B cell (primary cell): ENCODE data around the gene PRKCQ. TPM values are rescaled to one million over a fixed set of nuclear protein-coding genes. Genes with fewer than 3 reads are reported as not detected.

Experiments
- ATAC-seq: fragments of 200-7000 bp; cut with Tn5 transposase; one replicate; pipeline ENCODE4 v1.10.0; 2021; ENCODE audit warnings: low read depth, mild to moderate bottlenecking, moderate number of reproducible peaks, moderate library complexity
- CTCF ChIA-PET: fragments of 350-600 bp; sonication (Branson Sonifier 250); formaldehyde crosslinking; loops from one replicate; lab custom pipeline; 2021; ENCODE audit warnings: antibody characterized with exemption, inconsistent platforms; lab: Charles Lee
- POLR2A ChIA-PET: fragments of 350-600 bp; sonication (Branson Sonifier 250); formaldehyde crosslinking; loops from one replicate; lab custom pipeline; 2021; ENCODE audit warnings: antibody characterized with exemption; lab: Charles Lee
- DNase-seq: peaks from one replicate; pipeline ENCODE4 v3.0.0; 2013
- H2AFZ ChIP-seq: 2 replicates; pipeline ENCODE4 v1.6.1; 2012; ENCODE audit warnings: mild to moderate bottlenecking, low read depth, low read length; ENCODE audit not compliant: insufficient read depth, poor library complexity, severe bottlenecking
- H3K27ac ChIP-seq, 2 donors: 1 replicate in 1 of 2; 2 replicates in 1 of 2; pipeline ENCODE4 v1.5.1; 2012 to 2013; ENCODE audit warnings: low read length in 2 of 2, mild to moderate bottlenecking in 2 of 2, moderate library complexity in 1 of 2
- H3K27me3 ChIP-seq, 4 experiments: fragments of 200-600 bp in 1 of 4; sonication (generic) in 1 of 4; replicated peaks in 1 of 4; 1 replicate in 2 of 4; 2 replicates in 2 of 4; pipeline versions ENCODE4 v1.6.1 to v1.7.0; 2013 to 2016; ENCODE audit warnings: low read length in 3 of 4, mild to moderate bottlenecking in 2 of 4, mixed read lengths in 1 of 4, moderate library complexity in 1 of 4; ENCODE audit not compliant: insufficient read depth in 4 of 4, control insufficient read depth in 3 of 4; ENCODE audit errors: control extremely low read depth in 1 of 4
- H3K36me3 ChIP-seq, 2 experiments: replicated peaks in 1 of 2; 1 replicate in 1 of 2; 2 replicates in 1 of 2; pipeline versions ENCODE4 v1.6.1 to v1.7.1; 2013; ENCODE audit warnings: low read length in 1 of 2; ENCODE audit not compliant: insufficient read depth in 2 of 2, control insufficient read depth in 1 of 2; ENCODE audit errors: control extremely low read depth in 1 of 2, extremely low read depth in 1 of 2
- H3K4me1 ChIP-seq, 2 donors: fragments of 200-600 bp in 1 of 2; sonication (generic) in 1 of 2; 1 replicate in 1 of 2; 2 replicates in 1 of 2; pipeline versions ENCODE4 v1.5.1 to v1.6.1; 2013 to 2017; ENCODE audit warnings: low read length in 2 of 2; ENCODE audit not compliant: control insufficient read depth in 2 of 2, insufficient read depth in 2 of 2
- H3K4me2 ChIP-seq: replicated peaks from 2 replicates; pipeline ENCODE3; 2012; ENCODE audit warnings: mild to moderate bottlenecking, low read depth, low read length; ENCODE audit not compliant: poor library complexity, severe bottlenecking
- H3K4me3 ChIP-seq, 5 experiments: fragments of 200-600 bp in 1 of 5; sonication (generic) in 1 of 5; 1 replicate in 3 of 5; 2 replicates in 2 of 5; pipeline versions ENCODE4 v1.5.1 to v1.7.0; 2011 to 2016; ENCODE audit warnings: low read length in 4 of 5, mild to moderate bottlenecking in 4 of 5, low read depth in 2 of 5, control low read depth in 1 of 5, moderate library complexity in 1 of 5; ENCODE audit not compliant: insufficient read depth in 1 of 5; ENCODE audit errors: control extremely low read depth in 1 of 5, extremely low read depth in 1 of 5
- H3K79me2 ChIP-seq: fragments of 200-600 bp; sonication (generic); one replicate; pipeline ENCODE4 v1.6.0; 2016; ENCODE audit warnings: low read length; ENCODE audit not compliant: control insufficient read depth, insufficient read depth
- H3K9ac ChIP-seq: fragments of 200-600 bp; sonication (generic); 2 replicates; pipeline ENCODE4 v1.6.1; 2017; ENCODE audit warnings: mild to moderate bottlenecking, low read length, moderate library complexity
- H3K9me3 ChIP-seq, 3 donors: one replicate each; pipeline versions ENCODE4 v1.6.1 to v1.7.1; 2013; ENCODE audit warnings: low read length in 2 of 3; ENCODE audit not compliant: control insufficient read depth in 2 of 3, insufficient read depth in 1 of 3; ENCODE audit errors: control extremely low read depth in 1 of 3
- H4K20me1 ChIP-seq: 2 replicates; pipeline ENCODE4 v1.6.0; 2012; ENCODE audit warnings: mild to moderate bottlenecking, low read length; ENCODE audit not compliant: insufficient read depth, control insufficient read depth, poor library complexity, severe bottlenecking
- H3K27ac Mint-ChIP-seq: one replicate; pipeline ENCODE4 v1.8.0; 2021; ENCODE audit warnings: mixed read lengths
- H3K27me3 Mint-ChIP-seq: one replicate; pipeline ENCODE4 v1.8.0; 2021; ENCODE audit warnings: mixed read lengths
- H3K4me1 Mint-ChIP-seq: one replicate; pipeline ENCODE4 v1.8.0; 2021; ENCODE audit warnings: mixed read lengths
- H3K4me3 Mint-ChIP-seq: one replicate; pipeline ENCODE4 v1.8.0; 2021; ENCODE audit warnings: mixed read lengths
- H3K9me3 Mint-ChIP-seq: one replicate; pipeline ENCODE4 v1.8.0; 2022; ENCODE audit warnings: mixed read lengths; ENCODE audit not compliant: insufficient read depth
- EZH2 ChIP-seq: IDR thresholded peaks from 2 replicates; pipeline ENCODE4 v1.6.1; 2012; ENCODE audit warnings: borderline replicate concordance, low read depth, mild to moderate bottlenecking, moderate library complexity, low read length; ENCODE audit not compliant: insufficient read depth, poor library complexity, severe bottlenecking
- WGBS: methylation state at CpG from one replicate; pipeline ENCODE4 v1.1.5; 2013; ENCODE audit warnings: missing lambda C conversion rate; ENCODE audit not compliant: insufficient coverage; 5-methylcytosine and 5-hydroxymethylcytosine counted together
- intact Hi-C: fragments of 100-400 bp; cut with micrococcal nuclease; formaldehyde crosslinking; loops from one replicate; pipeline ENCODE4 v1.10.0; 2022
- polyA plus RNA-seq: library from polyadenylated mRNA; depleted of rRNA; stranded (reverse); fragments of >200 nt; gene quantifications from 2 replicates; pipeline ENCODE4 v1.2.3, GENCODE V29; 2012
- total RNA-seq, 2 donors: library from RNA; stranded (reverse); fragments of 120-200 nt in 1 of 2; gene quantifications; 1 replicate in 1 of 2; 2 replicates in 1 of 2; pipeline versions ENCODE4 v1.2.3 to v1.2.4, GENCODE V29; 2013 to 2022
- TF ChIP-seq, protein P1 (sequence below): fragments of 200-600 bp; IDR thresholded peaks from one replicate; pipeline ENCODE4 v1.8.0; 2022; ENCODE audit warnings: antibody characterized with exemption, mild to moderate bottlenecking

The PRKCQ gene
- total and polyA plus RNA-seq, 2 donors (not counting 1 experiment from before 2014, with no cell fraction given) = 0.15 to 0.16 TPM

DNA sequence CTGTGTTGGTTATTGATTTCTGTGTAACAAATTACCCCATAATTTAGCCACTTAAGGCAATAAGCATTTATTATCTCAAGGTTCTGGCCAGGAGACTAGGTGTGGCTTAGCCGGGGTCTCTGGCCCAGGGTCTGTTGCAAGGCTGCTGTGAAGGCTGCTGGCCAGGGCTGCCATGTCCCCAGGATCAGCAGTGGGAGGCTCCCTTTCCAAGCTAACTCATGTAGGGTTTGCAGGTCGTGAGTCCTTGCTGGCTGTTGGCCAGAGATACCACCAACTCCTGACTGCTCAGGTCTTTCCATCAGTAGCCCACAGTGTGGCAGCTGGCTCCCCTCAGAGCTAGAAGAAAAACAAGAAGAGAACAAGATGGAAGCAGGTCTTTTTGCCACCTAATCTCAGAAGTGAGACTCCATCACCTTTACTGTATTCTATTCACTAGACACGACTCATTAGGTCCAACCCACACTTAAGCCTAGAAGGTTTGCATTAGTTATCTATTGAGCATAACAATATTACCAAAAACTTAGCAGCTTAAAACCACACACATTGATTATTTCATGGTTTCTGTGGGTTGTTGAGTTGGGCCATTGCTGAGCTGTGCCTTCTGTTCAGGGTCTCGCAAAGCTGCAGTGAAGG lies 191.7 kb downstream of the PRKCQ start:
- peaks cover 2 to 22% (median 13%) of the 10 kb centered on the region in 3 donors for H3K9me3 ChIP-seq
- H4K20me1 ChIP-seq = no peaks in the 10 kb centered on the region
- H3K27me3 ChIP-seq = no peaks in the 10 kb centered on the region
- ATAC-seq (no peak), DNase-seq (no peak)
- H3K4me3 Mint-ChIP-seq = no peak overlapping the region
- no peak overlapping the region for H3K27ac ChIP-seq
- no peaks in the 10 kb centered on the region for H3K27me3 Mint-ChIP-seq
- H3K79me2 ChIP-seq = no peaks in the 10 kb centered on the region
- no peak for TF ChIP-seq EZH2
- TF ChIP-seq, protein P1, sequence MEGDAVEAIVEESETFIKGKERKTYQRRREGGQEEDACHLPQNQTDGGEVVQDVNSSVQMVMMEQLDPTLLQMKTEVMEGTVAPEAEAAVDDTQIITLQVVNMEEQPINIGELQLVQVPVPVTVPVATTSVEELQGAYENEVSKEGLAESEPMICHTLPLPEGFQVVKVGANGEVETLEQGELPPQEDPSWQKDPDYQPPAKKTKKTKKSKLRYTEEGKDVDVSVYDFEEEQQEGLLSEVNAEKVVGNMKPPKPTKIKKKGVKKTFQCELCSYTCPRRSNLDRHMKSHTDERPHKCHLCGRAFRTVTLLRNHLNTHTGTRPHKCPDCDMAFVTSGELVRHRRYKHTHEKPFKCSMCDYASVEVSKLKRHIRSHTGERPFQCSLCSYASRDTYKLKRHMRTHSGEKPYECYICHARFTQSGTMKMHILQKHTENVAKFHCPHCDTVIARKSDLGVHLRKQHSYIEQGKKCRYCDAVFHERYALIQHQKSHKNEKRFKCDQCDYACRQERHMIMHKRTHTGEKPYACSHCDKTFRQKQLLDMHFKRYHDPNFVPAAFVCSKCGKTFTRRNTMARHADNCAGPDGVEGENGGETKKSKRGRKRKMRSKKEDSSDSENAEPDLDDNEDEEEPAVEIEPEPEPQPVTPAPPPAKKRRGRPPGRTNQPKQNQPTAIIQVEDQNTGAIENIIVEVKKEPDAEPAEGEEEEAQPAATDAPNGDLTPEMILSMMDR = no peak
- intact Hi-C loops = loop anchor here (10.0 kb wide), 1 partner anchor 114 kb away; no protein-coding TSS in a partner anchor
- H2AFZ ChIP-seq = no peak overlapping the region
- H3K36me3 ChIP-seq = no peaks in the 10 kb centered on the region
- no peaks in the 10 kb centered on the region for H3K4me1 ChIP-seq
- H3K27ac Mint-ChIP-seq = no peak overlapping the region
- H3K4me2 ChIP-seq = no peak overlapping the region
- ChIA-PET CTCF (interaction anchor here (0.8 to 12.0 kb wide), 7 partner anchors 12 to 280 kb away, joined by 3 to 139 read pairs (median 4); partner anchors contain the start of gene PFKFB3), POLR2A (no interaction called here)
- H3K9ac ChIP-seq = no peak overlapping the region
- peaks cover 7% of the 10 kb centered on the region for H3K9me3 Mint-ChIP-seq
- H3K4me3 ChIP-seq = no peak overlapping the region
- H3K4me1 Mint-ChIP-seq = peaks cover 3% of the 10 kb centered on the region
- 67% methylated on average over 3 of the region's 4 CpGs for WGBS

DNA sequence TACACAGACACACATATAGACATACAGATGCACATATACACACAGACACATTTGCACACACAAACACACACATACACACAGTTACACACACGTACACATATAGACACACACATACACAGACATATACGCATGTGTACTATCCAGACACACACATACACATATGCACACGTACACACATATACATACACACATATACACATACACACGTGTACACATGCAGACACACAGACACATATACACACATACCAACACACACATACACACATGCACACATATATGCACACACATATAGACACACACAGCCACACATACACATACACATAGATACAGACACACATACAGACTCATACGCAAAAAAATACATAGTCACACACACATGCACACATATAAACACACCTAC lies 193.1 kb downstream of the PRKCQ start:
- peaks cover 2 to 22% (median 13%) of the 10 kb centered on the region in 3 donors for H3K9me3 ChIP-seq
- no peak overlapping the region for H2AFZ ChIP-seq
- H3K79me2 ChIP-seq = no peaks in the 10 kb centered on the region
- intact Hi-C loops = loop anchor here (10.0 kb wide), 1 partner anchor 112 kb away; no protein-coding TSS in a partner anchor
- H3K4me3 Mint-ChIP-seq = no peak overlapping the region
- no peak overlapping the region for H3K27ac Mint-ChIP-seq
- no peak overlapping the region for H3K4me3 ChIP-seq
- peaks cover 8 to 11% of the 10 kb centered on the region in 2 donors for H3K4me1 ChIP-seq
- H3K9me3 Mint-ChIP-seq = peaks cover 7% of the 10 kb centered on the region
- no peak for DNase-seq
- no peak overlapping the region for H3K27ac ChIP-seq
- H3K27me3 ChIP-seq = no peaks in the 10 kb centered on the region
- 98% methylated on average over 4 of the region's 5 CpGs for WGBS
- ChIA-PET POLR2A (no interaction called here), CTCF (interaction anchor here (12.0 kb wide), 1 partner anchor 13 kb away, joined by 139 read pairs; no protein-coding TSS in a partner anchor)
- no peaks in the 10 kb centered on the region for H3K27me3 Mint-ChIP-seq
- no peak overlapping the region for H3K9ac ChIP-seq
- H3K4me2 ChIP-seq = no peak overlapping the region
- TF ChIP-seq, protein P1 = no peak
- TF ChIP-seq EZH2 = no peak
- no peak for ATAC-seq
- no peaks in the 10 kb centered on the region for H4K20me1 ChIP-seq
- peaks cover 16% of the 10 kb centered on the region for H3K4me1 Mint-ChIP-seq
- no peaks in the 10 kb centered on the region for H3K36me3 ChIP-seq
